Activated T-cell treated with anti-CD3 and anti-CD28 coated beads, Interleukin-2, amount 50 U/mL, for 1 hour (primary cell): ENCODE measurements around the gene TMEM144.
"Not testable (repeated sequence)": the region's sequence is repeated elsewhere in the genome, so short reads cannot be mapped to it uniquely, and the experiment has no call there.

ENCODE experiments used
- DNase-seq: peaks from one replicate; pipeline ENCODE4 v3.0.0-alpha.2; 2020

The TMEM144 gene

DNA sequence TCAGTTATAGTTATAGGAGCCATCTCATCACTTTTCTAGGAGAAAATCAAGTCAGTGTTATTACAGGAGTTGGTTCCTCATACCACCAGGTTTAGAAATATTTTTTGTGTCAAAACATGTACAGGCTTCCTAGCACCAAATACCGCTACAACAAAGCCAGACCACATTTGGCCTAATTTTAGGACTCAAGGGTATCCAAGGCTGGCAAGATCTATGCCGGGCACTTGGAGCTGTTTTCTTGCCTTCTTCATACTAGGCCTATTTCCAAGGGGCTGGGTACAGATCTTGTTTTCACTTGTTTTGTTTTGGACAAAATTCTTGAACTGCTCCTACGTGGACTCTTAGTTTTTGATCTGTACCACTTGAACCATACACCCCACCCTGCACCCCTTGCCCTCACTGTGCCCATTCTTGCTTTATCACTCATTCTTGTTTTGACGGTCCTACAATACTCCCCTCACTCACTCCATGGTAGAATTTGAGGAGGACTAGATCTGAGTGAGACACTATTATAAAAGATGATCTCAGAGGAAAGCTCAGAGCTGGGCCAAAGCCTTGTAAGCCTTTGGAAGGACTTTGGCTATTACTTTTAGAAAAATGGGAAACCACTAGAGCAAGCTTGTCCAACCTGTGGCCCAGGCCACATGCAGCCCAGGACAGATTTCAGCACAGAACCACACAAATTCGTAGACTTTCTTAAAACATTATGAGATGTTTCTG is 17.7 kb upstream of the TMEM144 start:
- DNase-seq: no peak

DNA sequence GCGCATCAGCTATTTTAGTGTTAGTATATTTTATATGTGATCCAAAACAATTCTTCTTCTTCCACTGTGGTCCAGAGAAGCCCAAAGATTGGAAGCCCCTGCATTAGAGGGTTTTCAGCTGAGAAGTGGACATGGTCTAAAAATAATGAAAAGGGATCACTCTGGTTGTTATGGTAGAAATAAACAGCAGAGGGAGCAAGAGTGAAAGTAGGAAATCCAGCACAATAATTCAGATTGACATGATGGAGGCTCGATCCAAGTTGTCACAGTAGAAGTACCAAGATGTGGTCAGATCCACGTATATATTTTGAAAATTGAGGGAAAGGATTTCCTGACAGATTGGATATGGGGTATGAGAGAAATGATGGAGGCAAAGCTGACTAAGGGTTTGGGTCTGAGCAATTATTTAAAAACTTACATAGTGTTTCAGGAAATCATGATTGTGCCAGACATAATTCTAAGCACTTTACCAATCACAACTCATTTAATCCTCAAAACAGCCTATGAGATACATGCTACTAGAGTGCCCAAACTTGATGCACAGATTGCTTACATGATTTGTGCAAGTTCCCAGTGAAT is 17.0 kb upstream of the TMEM144 start:
- no peak for DNase-seq

DNA sequence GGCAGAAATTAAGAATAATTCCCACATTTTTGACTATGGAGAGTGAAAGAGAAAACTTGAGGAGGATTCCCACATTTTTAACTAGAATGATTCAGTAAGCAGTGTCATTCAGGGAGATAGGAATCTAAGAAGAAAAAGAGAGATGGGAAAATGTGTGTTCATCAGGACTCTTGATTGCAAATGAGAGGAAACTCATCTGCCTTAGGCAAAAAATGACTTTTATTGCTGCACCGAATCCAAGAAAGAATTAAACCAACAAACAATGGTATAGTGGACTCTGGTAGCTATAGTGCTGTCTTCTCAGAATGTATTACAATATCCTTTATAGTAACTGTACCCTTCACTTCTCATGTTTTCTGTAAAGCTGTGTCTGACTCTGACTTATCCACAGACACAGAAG is 15.0 kb upstream of the TMEM144 start:
- DNase-seq: no peak

DNA sequence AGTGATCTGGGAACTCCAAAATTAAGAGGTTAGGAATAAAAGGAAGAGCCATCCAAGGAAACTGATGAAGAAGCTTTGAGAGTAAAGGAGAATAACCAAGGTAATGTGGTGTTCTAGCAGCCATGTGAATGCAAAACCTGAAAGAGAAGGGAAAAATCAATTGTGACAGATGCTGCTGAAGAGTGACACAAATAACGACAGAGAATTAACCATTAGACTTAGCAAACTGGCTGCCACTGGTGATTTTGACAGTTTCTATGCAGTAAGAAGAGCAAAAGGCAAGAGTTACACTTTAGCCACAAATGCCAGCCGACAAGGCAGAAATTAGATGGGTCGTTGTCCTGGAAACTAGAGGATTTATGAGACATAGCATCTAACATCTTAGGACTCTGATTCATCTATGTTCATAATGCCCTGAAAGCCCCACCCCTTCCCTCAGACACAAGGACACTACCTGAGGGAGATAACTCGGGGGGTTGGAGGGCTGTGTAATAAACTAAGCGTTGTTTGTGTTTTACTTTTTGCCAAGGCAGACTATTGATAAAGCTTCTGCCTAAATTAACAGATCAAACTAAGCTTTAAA is 13.0 kb upstream of the TMEM144 start:
- no peak for DNase-seq

DNA sequence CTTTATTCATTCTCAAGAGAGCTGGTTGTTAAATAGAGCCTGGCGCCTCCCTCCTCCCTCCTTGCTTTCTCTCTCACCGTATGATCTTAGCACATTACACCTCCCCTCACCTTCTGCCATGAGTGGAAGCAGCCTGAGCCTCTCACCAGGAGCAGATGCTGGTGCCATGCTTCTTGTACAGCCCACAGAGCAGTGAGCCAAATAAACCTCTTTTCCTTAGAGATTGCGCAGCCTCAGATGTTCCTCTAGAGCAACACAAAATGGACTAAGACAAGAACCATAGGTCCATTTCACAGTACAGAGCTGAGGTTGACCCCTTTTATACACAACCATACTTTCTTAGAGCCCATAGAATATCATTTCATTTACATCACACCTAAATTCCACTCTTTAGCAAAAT is 10.1 kb upstream of the TMEM144 start:
- no peak for DNase-seq

DNA sequence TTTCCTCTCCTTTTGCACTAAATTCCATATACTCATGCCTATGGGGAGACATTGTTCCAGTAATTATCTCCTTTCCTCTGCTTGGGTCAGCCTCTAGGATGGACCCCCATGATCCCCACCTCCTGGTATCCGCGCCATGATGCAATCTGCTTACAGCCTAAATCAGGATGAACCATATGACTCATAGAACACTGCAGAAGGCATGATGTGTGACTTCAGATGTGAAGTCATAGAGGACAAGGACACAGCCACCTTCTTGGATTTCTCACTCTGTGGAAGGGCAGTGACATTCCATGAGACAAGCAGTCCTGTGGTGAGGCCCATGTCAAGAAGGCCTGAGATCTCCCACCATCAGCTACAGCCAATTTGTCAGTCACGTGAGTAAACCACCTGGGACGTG is 9.0 kb upstream of the TMEM144 start:
- no peak for DNase-seq

DNA sequence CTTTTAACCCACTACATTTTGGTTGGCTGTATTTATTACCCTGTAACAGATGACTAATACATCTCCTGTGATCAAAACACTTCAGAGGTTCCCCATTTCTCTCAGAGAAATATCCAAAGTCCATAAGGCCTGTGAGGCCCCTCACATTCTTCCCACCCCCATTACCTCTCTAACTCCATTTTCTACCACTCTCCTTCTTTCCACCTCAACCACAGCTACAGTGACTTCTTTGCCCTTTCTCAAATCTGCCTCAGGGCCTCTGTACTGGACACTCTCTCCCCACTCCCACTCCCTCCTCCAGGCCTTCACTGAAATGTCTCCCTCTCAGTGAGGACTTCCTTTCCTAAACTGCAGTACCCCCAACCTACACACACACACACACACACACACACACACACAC is 8.4 kb upstream of the TMEM144 start:
- DNase-seq: no peak

DNA sequence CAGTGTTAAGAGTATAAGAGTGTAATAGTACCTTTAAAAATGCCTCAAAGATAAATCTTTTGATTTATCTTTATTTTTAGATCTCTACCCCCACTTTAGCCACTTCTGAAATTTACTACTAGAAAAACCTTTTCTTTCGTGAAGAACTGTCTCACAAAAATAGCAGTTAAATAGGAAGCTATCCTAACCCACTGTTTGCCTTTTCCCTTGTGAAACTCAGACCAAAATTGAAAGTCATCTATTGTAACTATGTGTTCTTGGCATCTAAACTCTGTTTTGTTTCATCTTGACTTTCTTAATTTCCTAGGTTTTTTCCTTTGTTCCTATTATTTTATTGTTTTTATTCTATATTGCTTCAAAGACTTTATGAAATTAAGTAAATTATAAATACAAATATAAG is 7.8 kb upstream of the TMEM144 start:
- no peak for DNase-seq

DNA sequence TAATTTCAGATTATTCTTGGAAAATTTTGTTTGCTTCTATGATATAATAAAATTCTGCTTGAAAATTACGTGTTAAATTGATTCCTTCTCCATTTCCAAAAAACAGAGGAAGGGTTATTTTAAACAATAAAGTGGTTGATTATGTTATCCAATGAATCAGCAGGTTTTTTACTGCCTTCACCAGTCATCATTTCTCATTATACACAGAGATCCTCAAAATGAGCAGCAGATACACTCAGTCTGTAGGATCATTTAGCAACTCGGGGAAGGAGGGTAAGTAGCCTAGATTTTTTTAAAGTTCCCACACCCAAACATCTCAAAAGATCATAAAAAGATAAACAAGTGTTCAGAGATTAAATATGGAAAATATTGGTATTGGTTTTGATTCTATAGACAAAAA is 6.8 kb upstream of the TMEM144 start:
- DNase-seq: no peak

DNA sequence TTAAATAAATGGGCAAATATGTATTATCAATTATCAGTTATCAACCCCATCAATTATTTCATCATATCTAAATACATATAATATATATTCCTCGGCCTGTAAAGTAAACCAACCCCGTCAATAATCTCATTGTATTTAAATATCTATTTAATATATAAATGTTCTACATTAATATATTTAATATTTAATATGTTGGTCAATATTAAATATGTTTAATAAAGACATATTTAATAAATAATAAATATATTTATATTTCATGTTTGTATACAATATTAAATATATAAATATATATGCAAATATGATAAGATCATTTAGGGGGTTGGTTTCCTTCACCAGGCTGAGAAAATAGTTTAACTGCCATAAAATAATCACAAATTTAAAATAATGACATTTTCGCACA is 6.4 kb upstream of the TMEM144 start:
- no peak for DNase-seq

DNA sequence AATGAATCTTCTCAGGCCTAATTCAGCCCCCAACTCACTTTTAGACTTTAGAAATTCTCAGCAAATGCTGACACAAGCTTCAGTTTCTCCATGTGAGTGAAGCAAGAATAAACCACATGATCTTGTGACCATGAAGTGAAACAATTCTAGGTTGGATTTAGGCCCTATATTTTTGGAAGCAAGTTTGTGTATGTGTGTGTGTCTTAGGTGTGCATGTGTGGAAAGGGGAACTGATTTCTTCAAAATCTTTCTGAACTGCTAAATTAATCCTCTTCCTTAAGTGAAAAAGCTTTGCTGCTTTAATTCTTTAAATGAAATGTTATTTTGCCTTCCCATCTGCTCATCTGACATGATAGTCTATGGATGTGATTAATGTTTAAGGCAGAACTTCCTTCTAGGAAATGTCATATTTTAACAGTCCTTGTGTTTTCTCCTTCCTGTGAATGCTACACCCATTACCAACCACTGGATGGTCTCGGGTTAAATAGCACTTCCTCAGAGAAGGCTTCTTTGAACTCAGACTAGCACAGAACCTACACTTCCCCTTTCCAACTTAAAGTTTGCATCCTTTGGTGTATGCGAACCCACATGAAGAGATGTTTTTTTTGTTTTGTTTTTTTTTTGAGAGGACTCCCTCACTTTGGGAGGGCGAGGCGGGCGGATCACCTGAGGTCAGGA is 1.2 kb upstream of the TMEM144 start:
- no peak for DNase-seq

DNA sequence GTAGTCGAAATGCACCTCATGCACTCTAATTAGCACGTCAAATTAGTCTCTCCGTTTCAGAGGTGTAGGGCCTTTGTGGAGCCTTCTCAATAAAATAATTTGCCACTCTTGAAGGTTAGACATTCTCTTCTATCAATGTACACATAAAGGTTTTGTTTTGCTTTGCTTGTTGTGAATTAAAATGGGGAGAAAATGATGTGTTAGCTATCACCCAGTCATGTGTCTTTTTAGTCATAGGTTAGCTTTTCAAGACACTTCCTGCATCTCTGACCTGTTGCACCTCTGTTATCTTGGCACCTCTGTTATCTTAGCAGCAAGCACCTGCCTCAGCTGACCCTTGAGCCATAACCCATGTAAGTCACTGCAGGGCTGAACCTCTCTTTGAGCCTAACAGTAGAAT is 936 bp downstream of the TMEM144 start:
- no peak for DNase-seq

DNA sequence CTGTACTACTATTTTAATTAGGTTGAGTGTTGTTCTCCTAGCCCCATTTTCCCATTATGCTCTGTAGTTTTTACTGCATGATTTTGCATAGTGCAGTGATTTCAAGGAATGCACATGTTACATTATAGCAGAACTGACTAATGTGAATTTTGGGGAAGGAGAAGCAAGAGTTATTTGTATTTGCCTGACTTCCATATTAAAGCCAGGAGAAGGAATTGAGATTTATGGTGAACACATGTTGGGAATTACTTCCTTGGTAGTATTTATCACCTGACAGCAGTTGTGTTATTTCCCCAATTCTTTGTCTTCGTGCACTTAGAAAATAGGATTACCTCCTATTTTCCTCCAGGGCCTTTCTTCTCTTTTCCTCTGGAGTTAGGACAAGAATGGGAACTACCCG is 3.2 kb downstream of the TMEM144 start:
- DNase-seq: no peak

DNA sequence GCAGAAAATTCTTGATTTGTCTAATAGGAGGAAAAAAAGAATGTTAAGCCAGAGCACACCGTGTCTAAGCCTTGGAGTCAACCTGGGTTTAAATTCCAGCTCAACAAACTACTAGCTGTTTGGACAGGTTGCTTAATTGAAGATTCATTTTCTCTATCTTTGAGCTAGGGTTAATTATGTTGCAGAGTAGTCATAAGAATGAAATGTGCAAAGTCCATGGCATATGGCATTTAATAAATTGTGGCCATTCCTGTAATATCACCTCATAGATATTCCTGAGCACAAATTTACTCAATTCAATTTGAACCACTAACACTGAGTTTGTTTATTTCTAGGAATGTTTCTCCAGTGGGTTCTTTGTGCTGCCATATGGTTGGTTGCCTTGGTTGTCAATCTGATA is 4.6 kb downstream of the TMEM144 start:
- no peak for DNase-seq

DNA sequence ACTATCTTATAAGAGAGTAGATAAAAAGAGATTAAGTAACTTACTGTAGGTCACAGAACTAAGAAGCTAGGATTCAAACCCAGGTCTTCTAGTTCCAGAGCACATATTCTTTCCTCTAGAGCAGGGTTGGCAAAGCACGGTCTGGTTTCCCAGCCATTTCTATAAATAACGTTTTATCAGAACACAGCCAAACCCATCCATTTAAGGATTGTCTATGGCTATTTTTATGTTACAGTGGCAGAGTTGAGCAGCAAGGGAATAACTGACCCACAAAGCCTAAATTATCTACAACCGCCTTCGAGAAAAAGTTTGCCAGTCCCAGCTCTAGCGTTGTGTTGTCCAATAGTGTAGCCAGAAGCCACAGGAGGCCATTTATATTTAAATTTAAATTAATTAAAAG is 7.5 kb downstream of the TMEM144 start:
- DNase-seq: no peak

DNA sequence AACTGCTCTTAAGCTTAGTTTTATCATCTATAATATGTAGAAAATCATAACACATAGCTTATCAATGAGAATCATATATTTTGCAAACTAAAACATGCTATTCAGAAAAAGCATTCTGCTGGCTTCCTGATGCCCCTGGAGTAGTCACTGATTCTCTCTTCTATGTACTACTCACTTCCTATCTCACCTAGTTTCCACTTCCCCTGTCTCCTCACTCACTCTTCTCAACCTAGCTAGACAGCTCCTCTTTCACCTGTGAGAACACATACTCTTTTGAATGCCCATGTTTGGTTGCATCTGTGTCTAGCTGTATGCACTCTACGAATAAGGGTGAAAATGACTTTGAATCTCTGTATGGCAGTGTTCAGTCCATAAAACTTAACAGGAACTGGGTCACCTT is 9.3 kb downstream of the TMEM144 start:
- no peak for DNase-seq

DNA sequence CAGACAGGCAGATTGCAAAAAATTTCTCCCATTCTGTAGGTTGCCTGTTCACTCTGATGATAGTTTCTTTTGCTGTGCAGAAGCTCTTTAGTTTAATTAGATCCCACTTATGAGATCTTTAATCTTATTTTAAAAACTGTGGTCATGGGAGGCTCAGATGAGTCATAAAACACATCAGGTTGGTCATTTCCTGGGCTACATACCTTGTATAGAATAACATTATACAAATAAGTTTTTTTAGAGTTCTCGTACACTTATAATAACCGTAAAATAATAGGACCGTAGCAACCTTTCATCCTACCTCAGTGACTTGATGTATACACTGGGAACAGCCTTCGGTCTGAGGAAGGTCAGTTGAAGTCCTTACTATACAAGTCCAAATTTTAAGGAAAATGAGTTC is 14.0 kb downstream of the TMEM144 start:
- DNase-seq: not testable (repeated sequence)

DNA sequence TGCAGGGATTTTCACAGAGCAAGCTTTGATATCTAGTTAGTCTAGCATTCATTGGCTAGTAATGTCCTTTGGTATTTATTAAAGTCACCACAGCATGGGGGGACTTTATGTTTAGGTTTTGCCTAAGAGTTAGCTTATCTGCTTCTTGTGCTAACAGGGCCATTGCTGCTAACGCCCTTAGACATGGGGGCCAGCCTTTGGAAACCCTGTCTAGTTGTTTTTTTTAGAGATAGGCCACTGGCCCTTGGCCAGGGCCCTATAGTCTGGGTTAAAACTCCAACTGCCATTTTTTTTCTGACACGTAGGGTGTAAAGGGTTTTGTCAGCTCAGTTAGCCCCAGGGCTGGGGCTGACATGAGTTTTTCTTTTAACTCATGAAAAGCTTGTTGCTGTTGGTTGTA is 14.7 kb downstream of the TMEM144 start:
- DNase-seq: not testable (repeated sequence)

DNA sequence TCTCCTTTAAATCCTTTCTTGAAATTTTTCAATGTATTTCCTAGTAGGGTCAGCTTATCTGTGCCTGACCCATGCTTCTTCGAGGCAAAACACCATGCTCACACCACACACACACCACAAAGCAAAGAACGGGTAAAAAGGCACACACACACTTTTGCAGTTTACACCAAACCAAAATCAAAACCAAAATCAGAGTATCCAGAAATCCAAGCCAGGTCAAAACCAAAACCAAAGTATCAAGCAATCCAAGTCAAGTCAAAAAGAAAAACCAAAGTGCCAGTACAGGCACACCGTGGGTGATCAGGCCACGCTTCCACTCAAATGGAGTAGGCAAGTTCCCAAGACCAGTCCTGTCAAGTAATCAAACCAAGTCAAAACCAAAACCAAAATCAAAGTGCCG is 17.6 kb downstream of the TMEM144 start:
- DNase-seq: not testable (repeated sequence)

DNA sequence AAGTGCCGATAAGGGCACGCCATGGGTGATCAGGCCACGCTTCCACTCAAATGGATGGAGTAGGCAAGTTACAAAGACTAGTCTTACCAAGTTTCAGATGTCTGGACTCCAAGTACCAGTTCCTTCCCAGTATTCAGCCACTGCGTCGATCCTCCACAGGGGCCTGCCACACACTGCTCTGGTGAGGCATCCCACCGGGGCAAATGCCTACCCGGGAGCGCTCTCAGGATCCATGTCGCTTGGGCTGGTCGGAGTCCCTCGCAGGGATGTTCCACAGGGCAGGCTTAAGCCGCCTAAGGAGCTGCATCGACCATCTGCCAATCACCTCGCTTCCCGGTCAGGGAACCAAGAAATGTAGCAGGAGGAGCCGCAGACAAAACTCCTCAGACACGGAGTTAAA is 18.1 kb downstream of the TMEM144 start:
- DNase-seq: not testable (repeated sequence)

DNA sequence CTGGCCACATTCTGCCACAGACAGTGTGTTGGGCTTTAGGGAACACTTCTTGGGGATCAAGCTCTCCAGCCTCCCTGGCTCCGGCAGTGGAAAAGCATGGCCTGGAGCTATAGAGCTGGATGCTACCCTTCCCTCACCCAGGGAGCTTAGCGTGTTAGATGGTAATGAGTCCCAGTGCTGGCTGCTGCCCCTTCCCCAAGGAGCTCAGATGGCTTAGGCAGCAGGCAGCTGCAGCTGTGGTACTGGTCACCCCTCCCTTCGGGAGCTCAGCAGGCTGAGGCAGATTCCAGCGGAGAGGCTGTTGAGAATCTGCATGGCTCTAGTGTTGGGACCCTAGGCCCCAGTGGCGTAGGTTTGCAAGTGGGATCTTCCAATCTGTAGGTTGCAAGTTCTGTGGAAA is 19.5 kb downstream of the TMEM144 start:
- no peak for DNase-seq

DNA sequence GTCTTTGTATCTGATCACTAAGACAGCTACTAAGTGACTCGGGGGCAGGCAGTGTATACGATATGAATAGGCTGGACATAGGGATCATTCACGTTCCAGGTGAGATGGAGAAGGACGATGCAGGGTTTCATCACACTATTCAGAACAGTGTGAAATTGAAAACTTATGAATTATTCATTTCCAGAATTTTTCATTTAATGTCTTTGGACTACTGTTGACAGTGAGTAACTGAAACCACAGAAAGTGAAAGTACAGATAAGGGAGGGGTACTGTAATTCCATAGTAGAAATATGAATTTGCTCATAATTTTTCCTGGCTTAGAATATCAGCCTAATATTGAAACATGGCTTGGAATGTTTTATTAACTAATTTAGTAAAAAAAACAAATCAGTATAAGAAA is 24.4 kb downstream of the TMEM144 start:
- no peak for DNase-seq

DNA sequence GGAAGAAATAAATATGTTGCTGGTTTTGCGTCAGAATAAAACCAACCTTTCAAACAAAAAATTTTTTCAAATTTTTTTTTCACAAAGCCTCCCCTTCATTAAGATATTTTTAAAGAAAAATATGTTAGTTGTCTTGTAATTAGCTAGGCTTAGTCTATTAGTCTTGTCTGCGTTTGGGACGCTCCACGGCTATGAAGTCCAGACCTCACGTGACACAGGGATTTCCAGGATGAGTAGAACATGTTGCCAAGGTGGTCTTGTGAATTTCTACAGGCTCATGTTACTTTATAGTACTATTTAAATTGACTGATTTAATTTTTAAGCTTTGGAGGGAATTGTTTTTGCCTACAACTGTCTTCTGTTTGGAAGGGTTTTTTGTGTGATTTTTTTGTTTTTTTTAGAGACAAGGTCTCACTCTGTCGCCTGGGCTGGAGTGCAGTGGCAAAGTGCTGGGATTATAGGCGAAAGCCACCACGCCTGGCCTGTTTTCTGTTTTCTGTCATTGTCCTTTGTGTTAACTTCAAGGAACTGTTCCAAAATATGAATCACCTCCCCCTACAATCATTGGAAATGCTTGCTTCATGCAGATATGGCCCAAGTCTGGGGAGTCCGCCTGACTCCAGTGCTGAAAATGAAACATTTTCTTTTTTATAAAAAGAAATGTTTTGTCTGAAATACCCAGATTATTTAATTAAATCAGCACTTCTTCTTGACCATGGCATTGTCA is 26.2 kb downstream of the TMEM144 start:
- DNase-seq: no peak

DNA sequence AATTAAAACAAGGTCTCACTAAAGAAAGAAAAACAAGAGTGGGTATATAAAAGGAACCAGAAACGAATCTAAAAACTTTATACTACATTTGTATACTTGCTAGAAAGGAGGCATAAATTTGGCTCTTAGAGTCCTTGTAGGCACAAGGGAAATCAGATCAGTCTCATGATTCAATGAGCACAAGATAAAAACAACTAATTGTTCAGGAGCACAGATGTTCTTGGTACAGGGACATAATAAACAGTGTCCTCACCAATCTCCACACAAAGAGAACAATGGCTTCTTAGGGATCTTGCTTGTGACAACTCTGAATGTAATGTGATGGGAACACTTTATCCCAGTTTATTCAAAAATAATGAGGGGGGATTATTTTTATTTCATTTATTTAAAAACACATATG is 28.3 kb downstream of the TMEM144 start:
- DNase-seq: no peak
